Keratinocyte (primary cell): ENCODE data around the gene GYS2.

Experiments used
- EZH2 ChIP-seq: IDR thresholded peaks from one replicate; pipeline ENCODE4 v1.6.1; 2012; ENCODE audit warnings: inconsistent platforms, mild to moderate bottlenecking, low read length, moderate library complexity
- TF ChIP-seq, protein P1 (sequence below), 3 experiments: IDR thresholded peaks in 1 of 3; conservative IDR thresholded peaks in 1 of 3; optimal IDR thresholded peaks in 1 of 3; 2 replicates in 2 of 3; 3 replicates in 1 of 3; pipeline versions ENCODE3 to v1.5.1; 2011; ENCODE audit warnings: low read length in 3 of 3, mild to moderate bottlenecking in 3 of 3, moderate library complexity in 2 of 3, control low read depth in 1 of 3, inconsistent platforms in 1 of 3; ENCODE audit not compliant: insufficient read depth in 2 of 3; ENCODE audit errors: extremely low read depth in 1 of 3

DNA sequence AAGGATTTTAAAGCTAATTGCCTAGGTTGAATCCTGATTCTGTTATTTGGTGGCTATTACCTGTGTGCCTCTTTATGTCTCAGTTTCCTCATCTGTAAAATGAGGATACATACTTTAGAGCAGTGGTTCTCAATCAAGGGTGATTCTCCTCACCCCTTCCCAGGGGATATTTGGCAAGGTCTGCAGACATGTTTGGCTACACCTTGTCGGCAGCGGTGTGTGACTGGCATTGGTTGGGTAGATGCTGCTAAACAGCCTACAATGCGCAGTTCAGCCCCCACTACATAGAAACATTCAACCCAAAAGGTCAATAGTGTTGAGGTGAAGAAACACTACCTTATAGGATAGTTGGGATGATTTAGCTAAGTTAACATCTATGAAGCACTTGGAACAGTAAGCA lies 29.6 kb upstream of the GYS2 start:
- TF ChIP-seq, protein P1, sequence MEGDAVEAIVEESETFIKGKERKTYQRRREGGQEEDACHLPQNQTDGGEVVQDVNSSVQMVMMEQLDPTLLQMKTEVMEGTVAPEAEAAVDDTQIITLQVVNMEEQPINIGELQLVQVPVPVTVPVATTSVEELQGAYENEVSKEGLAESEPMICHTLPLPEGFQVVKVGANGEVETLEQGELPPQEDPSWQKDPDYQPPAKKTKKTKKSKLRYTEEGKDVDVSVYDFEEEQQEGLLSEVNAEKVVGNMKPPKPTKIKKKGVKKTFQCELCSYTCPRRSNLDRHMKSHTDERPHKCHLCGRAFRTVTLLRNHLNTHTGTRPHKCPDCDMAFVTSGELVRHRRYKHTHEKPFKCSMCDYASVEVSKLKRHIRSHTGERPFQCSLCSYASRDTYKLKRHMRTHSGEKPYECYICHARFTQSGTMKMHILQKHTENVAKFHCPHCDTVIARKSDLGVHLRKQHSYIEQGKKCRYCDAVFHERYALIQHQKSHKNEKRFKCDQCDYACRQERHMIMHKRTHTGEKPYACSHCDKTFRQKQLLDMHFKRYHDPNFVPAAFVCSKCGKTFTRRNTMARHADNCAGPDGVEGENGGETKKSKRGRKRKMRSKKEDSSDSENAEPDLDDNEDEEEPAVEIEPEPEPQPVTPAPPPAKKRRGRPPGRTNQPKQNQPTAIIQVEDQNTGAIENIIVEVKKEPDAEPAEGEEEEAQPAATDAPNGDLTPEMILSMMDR (optimal IDR thresholded peaks at IDR 0.05 in 1 of 3, IDR thresholded peaks at IDR 0.05 in 1 of 3, conservative IDR thresholded peaks at IDR 0.05 in 1 of 3; ENCODE audit: extremely low read depth in 1 of 3, insufficient read depth in 2 of 3, low read length in 3 of 3): no peak
- TF ChIP-seq EZH2: no peak
